H9 (cell line): ENCODE data around the gene SEMA5A. TPM values are rescaled to one million over a fixed set of nuclear protein-coding genes. Genes with fewer than 3 reads are reported as not detected.

Experiments used
- DNase-seq: peaks from one replicate; pipeline ENCODE4 v3.0.0-alpha.2; 2017
- H2AFZ ChIP-seq: one replicate; pipeline ENCODE4 v1.6.1; 2013; ENCODE audit warnings: mild to moderate bottlenecking, low read length, control low read depth, moderate library complexity
- H2AK5ac ChIP-seq: 2 replicates; pipeline ENCODE4 v1.6.1; 2013; ENCODE audit warnings: low read length, control low read depth, mixed read lengths; ENCODE audit not compliant: insufficient read length
- H2BK120ac ChIP-seq: one replicate; pipeline ENCODE4 v1.6.1; 2013; ENCODE audit warnings: low read depth, mild to moderate bottlenecking, low read length, control low read depth, inconsistent platforms; ENCODE audit not compliant: poor library complexity, severe bottlenecking
- H2BK12ac ChIP-seq: 2 replicates; pipeline ENCODE4 v1.6.1; 2013; ENCODE audit warnings: low read length, control low read depth, mixed read lengths, low read depth; ENCODE audit not compliant: insufficient read length
- H2BK15ac ChIP-seq: 2 replicates; pipeline ENCODE4 v1.6.1; 2013; ENCODE audit warnings: low read depth, low read length, control low read depth
- H2BK20ac ChIP-seq: one replicate; pipeline ENCODE4 v1.6.1; 2013; ENCODE audit warnings: low read depth, mild to moderate bottlenecking, low read length, control low read depth, inconsistent platforms; ENCODE audit not compliant: poor library complexity, severe bottlenecking
- H2BK5ac ChIP-seq: 2 replicates; pipeline ENCODE4 v1.6.1; 2013; ENCODE audit warnings: low read length, control low read depth, mixed read lengths; ENCODE audit not compliant: insufficient read length
- H3K14ac ChIP-seq: 2 replicates; pipeline ENCODE4 v1.6.1; 2013; ENCODE audit warnings: low read length, control low read depth; ENCODE audit not compliant: insufficient read depth
- H3K18ac ChIP-seq: 2 replicates; pipeline ENCODE4 v1.6.1; 2013; ENCODE audit warnings: low read depth, mild to moderate bottlenecking, mixed read lengths, low read length, control low read depth; ENCODE audit not compliant: insufficient read length
- H3K23ac ChIP-seq: 2 replicates; pipeline ENCODE4 v1.6.1; 2013; ENCODE audit warnings: low read length, control low read depth, mixed read lengths, low read depth; ENCODE audit not compliant: insufficient read length
- H3K23me2 ChIP-seq: 2 replicates; pipeline ENCODE4 v1.6.1; 2013; ENCODE audit warnings: low read depth, mild to moderate bottlenecking, mixed read lengths, low read length, control low read depth; ENCODE audit not compliant: insufficient read length, poor library complexity, severe bottlenecking
- H3K27ac ChIP-seq: 2 replicates; pipeline ENCODE4 v1.5.1; 2013; ENCODE audit warnings: low read length, control low read depth, mixed read lengths, low read depth; ENCODE audit not compliant: insufficient read length
- H3K27me3 ChIP-seq: 2 replicates; pipeline ENCODE4 v1.6.1; 2013; ENCODE audit warnings: low read length, control low read depth, inconsistent platforms; ENCODE audit not compliant: insufficient read depth
- H3K4ac ChIP-seq: 2 replicates; pipeline ENCODE4 v1.6.1; 2013; ENCODE audit warnings: low read depth, mild to moderate bottlenecking, control low read depth, inconsistent platforms, low read length, moderate library complexity
- H3K4me1 ChIP-seq: 2 replicates; pipeline ENCODE4 v1.6.1; 2013; ENCODE audit warnings: low read length, control low read depth, inconsistent platforms; ENCODE audit not compliant: insufficient read depth
- H3K4me2 ChIP-seq: 2 replicates; pipeline ENCODE4 v1.6.1; 2013; ENCODE audit warnings: low read length, control low read depth, mixed read lengths; ENCODE audit not compliant: insufficient read length, insufficient read depth
- H3K56ac ChIP-seq: 2 replicates; pipeline ENCODE4 v1.6.1; 2013; ENCODE audit warnings: low read depth, mild to moderate bottlenecking, mixed read lengths, low read length, control low read depth; ENCODE audit not compliant: insufficient read length
- H3K79me1 ChIP-seq: 2 replicates; pipeline ENCODE4 v1.6.1; 2013; ENCODE audit warnings: low read depth, mild to moderate bottlenecking, moderate library complexity, low read length, control low read depth, inconsistent platforms; ENCODE audit not compliant: insufficient read depth, poor library complexity, severe bottlenecking
- H3K79me2 ChIP-seq: 2 replicates; pipeline ENCODE4 v1.6.1; 2013; ENCODE audit warnings: low read length, control low read depth, inconsistent platforms; ENCODE audit not compliant: insufficient read depth
- H3K9ac ChIP-seq: 2 replicates; pipeline ENCODE4 v1.6.1; 2013; ENCODE audit warnings: low read length, control low read depth, mixed read lengths; ENCODE audit not compliant: insufficient read length; ENCODE audit errors: extremely low read depth
- H3K9me3 ChIP-seq: one replicate; pipeline ENCODE4 v1.6.1; 2013; ENCODE audit warnings: low read depth, low read length, inconsistent platforms; ENCODE audit not compliant: control insufficient read depth
- H3T11ph ChIP-seq: one replicate; pipeline ENCODE4 v1.6.1; 2013; ENCODE audit warnings: mild to moderate bottlenecking, low read length, control low read depth, inconsistent platforms
- H4K20me1 ChIP-seq: one replicate; pipeline ENCODE4 v1.6.1; 2013; ENCODE audit not compliant: control insufficient read depth, insufficient read length, insufficient read depth
- H4K5ac ChIP-seq: 2 replicates; pipeline ENCODE4 v1.6.1; 2013; ENCODE audit warnings: low read depth, mild to moderate bottlenecking, mixed read lengths, low read length, control low read depth; ENCODE audit not compliant: insufficient read length
- H4K8ac ChIP-seq: replicated peaks from 2 replicates; pipeline ENCODE4 v1.6.1; 2013; ENCODE audit warnings: low read length, control low read depth, mixed read lengths, low read depth; ENCODE audit not compliant: insufficient read length
- H4K91ac ChIP-seq: 2 replicates; pipeline ENCODE4 v1.6.1; 2013; ENCODE audit warnings: low read depth, mild to moderate bottlenecking, moderate library complexity, mixed read lengths, low read length, control low read depth; ENCODE audit not compliant: insufficient read length
- H3K27ac Mint-ChIP-seq, 3 experiments: 2 replicates in 2 of 3; 3 replicates in 1 of 3; pipeline ENCODE4 v1.8.0; 2020 to 2021; ENCODE audit warnings: mixed read lengths in 3 of 3, mild to moderate bottlenecking in 1 of 3, moderate library complexity in 1 of 3
- H3K27me3 Mint-ChIP-seq: 2 replicates; pipeline ENCODE4 v1.8.0; 2021; ENCODE audit warnings: low read depth, mild to moderate bottlenecking, moderate library complexity, mixed read lengths
- H3K36me3 Mint-ChIP-seq, 3 experiments: 2 replicates in 2 of 3; 3 replicates in 1 of 3; pipeline ENCODE4 v1.8.0; 2020 to 2021; ENCODE audit warnings: low read depth in 3 of 3, mixed read lengths in 3 of 3; ENCODE audit not compliant: insufficient read depth in 1 of 3
- H3K4me1 Mint-ChIP-seq, 2 experiments: 2 replicates each; pipeline ENCODE4 v1.8.0; 2020; ENCODE audit warnings: mixed read lengths in 2 of 2
- H3K4me3 Mint-ChIP-seq, 2 experiments: 2 replicates in 1 of 2; 3 replicates in 1 of 2; pipeline ENCODE4 v1.8.0; 2020 to 2021; ENCODE audit warnings: mild to moderate bottlenecking in 2 of 2, mixed read lengths in 2 of 2, moderate library complexity in 1 of 2
- H3K9me3 Mint-ChIP-seq, 2 experiments: 2 replicates in 1 of 2; 3 replicates in 1 of 2; pipeline ENCODE4 v1.8.0; 2020; ENCODE audit warnings: mild to moderate bottlenecking in 2 of 2, mixed read lengths in 2 of 2, moderate library complexity in 1 of 2
- CTCF ChIP-seq: fragments of 200-600 bp; sonication (generic); conservative IDR thresholded peaks from 3 replicates; pipeline ENCODE4 v1.8.0; 2021; ENCODE audit warnings: antibody characterized with exemption, mild to moderate bottlenecking
- WGBS: extraction: QIAGEN DNeasy Blood & Tissue Kit; methylation state at CpG from one replicate; pipeline ENCODE4 v1.1.7; 2013; ENCODE audit warnings: missing lambda C conversion rate, low lambda C conversion rate, mixed read lengths; ENCODE audit not compliant: insufficient read length; ENCODE audit errors: extremely low coverage; 5-methylcytosine and 5-hydroxymethylcytosine counted together
- total RNA-seq: library from RNA; stranded (reverse); gene quantifications from 2 replicates; pipeline ENCODE4 v1.2.1, GENCODE V29; 2021

Gene SEMA5A
- total RNA-seq, 1 experiment from 2014 or later: 4.3 TPM

GRCh38 chr5:9428272-9428671 is 117.6 kb downstream of the SEMA5A start:
- no peak overlapping the region for H3K27ac Mint-ChIP-seq
- Histone ChIP-seq H3K18ac (no peak overlapping the region), H3K23ac (no peak overlapping the region), H3K23me2 (no peaks in the 10 kb centered on the region), H3T11ph (no peak overlapping the region), H3K27ac (no peak overlapping the region), H2AK5ac (no peak overlapping the region), H2AFZ (no peak overlapping the region), H3K9ac (no peak overlapping the region), H4K5ac (no peak overlapping the region), H3K9me3 (no peaks in the 10 kb centered on the region), H3K4me2 (no peak overlapping the region), H2BK15ac (no peak overlapping the region), H3K4ac (no peak overlapping the region), H2BK12ac (no peak overlapping the region), H4K20me1 (no peaks in the 10 kb centered on the region), H3K79me2 (no peaks in the 10 kb centered on the region), H4K8ac (no peak overlapping the region), H3K14ac (no peak overlapping the region), H2BK120ac (no peak overlapping the region), H2BK20ac (no peak overlapping the region), H3K4me1 (no peaks in the 10 kb centered on the region), H3K27me3 (no peaks in the 10 kb centered on the region), H3K79me1 (no peaks in the 10 kb centered on the region), H3K56ac (no peak overlapping the region), H2BK5ac (no peak overlapping the region), H4K91ac (no peak overlapping the region)
- no peak overlapping the region for H3K4me3 Mint-ChIP-seq
- H3K4me1 Mint-ChIP-seq: peaks cover 9 to 10% of the 10 kb centered on the region in 2 experiments
- no CpG with 5 or more reads among the region's 4 CpGs for WGBS
- DNase-seq: no peak
- no peaks in the 10 kb centered on the region for H3K9me3 Mint-ChIP-seq
- no peaks in the 10 kb centered on the region for H3K27me3 Mint-ChIP-seq
- H3K36me3 Mint-ChIP-seq: no peaks in the 10 kb centered on the region
- TF ChIP-seq CTCF: no peak
